ENCODE results near the gene EVL.

The EVL gene

DNA sequence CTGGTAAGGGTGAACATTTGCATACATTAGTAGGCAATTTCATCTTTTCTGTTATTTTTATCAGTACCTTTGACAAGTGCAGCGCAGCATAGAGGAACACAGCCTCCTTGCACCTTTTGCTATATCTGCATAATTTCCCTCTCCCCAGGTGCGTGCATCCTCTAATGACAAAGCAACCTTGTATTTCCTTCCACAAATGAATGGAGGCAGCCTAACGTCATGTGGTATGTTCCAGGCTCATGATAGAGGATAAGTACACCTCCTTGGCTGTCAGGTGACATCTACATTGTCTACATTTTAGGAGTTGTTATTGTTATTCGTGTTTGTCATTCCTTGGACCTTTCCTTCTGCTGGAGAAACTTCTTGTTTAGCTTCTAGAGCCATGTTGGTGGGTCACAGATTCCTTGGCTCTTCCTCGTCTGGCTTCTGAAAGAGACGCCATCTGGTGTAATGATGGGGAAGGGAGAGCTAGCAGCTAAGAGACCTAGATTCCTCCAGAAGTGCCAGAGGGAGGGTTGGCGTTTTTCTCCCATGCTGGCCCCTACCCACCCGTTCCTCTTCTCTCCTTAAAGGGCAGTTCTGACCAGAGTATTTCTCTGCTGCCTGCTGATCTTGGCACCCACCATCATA lies 37.0 kb downstream of the EVL start:
- TF ChIP-seq, protein P1, sequence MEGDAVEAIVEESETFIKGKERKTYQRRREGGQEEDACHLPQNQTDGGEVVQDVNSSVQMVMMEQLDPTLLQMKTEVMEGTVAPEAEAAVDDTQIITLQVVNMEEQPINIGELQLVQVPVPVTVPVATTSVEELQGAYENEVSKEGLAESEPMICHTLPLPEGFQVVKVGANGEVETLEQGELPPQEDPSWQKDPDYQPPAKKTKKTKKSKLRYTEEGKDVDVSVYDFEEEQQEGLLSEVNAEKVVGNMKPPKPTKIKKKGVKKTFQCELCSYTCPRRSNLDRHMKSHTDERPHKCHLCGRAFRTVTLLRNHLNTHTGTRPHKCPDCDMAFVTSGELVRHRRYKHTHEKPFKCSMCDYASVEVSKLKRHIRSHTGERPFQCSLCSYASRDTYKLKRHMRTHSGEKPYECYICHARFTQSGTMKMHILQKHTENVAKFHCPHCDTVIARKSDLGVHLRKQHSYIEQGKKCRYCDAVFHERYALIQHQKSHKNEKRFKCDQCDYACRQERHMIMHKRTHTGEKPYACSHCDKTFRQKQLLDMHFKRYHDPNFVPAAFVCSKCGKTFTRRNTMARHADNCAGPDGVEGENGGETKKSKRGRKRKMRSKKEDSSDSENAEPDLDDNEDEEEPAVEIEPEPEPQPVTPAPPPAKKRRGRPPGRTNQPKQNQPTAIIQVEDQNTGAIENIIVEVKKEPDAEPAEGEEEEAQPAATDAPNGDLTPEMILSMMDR (IDR thresholded peaks at IDR 0.05; ENCODE audit: low read depth, low read length) = no peak
- DNase-seq (ENCODE audit: low read depth in 2 of 2) = no peak
- H3K4me3 ChIP-seq (replicated peaks in 1 of 2; ENCODE audit: low read depth in 2 of 2, low read length in 2 of 2) = no peak overlapping the region

DNA sequence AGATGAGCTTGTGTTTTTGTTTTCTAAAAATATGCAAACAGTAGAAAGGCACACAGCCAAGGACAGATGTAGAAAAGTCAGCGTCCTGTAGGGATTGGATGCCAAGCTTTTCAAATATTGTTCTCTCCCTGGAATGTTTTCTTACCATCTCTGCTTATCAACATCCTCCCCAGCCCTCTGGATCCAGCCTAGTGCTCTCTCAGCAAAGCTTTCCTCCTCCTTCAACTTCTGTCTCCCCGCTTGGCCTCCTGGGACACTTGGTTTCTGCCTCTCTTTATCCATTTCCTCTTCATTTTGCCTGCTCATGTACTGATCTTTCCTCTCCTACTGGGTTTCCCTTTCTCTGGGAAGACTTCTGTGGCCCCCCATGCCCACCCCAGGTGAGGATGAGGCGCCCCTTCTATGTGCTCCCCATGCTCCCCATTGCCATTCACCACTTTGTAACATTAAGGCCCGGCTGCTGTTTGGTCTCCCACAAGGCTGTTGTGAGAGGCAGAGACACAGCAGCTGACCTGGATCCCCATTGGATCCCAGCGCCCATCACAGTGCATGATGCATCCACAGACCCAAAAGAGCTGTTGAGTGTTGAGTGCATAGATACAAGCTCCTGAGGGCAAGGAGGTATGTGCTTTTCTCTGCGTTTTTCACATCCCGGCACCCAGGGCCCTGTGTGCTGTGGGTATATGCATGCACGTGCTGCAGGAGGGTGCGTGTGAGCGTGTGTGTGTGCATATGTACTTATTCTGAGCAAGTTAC lies 38.2 kb downstream of the EVL start:
- TF ChIP-seq, protein P1 (IDR thresholded peaks at IDR 0.05; ENCODE audit: low read depth, low read length) = no peak
- DNase-seq (ENCODE audit: low read depth in 2 of 2) = peak; percentile 67 to 83
- no peak overlapping the region for H3K4me3 ChIP-seq (replicated peaks in 1 of 2; ENCODE audit: low read depth in 2 of 2, low read length in 2 of 2)

DNA sequence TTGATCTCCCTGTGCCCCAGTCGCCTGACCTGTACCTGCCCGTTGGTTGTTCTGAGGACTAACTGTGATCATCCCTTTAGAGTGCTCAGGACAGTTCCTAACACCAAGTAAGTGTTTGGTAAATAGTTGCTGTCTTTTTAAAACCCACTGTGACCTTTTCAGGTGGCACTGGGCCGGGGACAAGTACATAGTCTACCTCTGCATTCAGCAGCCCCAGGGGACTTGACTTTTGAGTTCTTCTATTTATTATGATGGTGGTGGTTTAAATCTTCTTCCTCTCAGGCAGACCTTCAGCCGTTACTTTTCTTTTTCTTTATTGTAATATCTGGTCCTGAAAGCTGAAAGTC lies 38.8 kb downstream of the EVL start:
- H3K4me3 ChIP-seq (replicated peaks in 1 of 2; ENCODE audit: low read depth in 2 of 2, low read length in 2 of 2) = no peak overlapping the region
- TF ChIP-seq, protein P1 (IDR thresholded peaks at IDR 0.05; ENCODE audit: low read depth, low read length) = no peak
- DNase-seq (ENCODE audit: low read depth in 2 of 2) = no peak

DNA sequence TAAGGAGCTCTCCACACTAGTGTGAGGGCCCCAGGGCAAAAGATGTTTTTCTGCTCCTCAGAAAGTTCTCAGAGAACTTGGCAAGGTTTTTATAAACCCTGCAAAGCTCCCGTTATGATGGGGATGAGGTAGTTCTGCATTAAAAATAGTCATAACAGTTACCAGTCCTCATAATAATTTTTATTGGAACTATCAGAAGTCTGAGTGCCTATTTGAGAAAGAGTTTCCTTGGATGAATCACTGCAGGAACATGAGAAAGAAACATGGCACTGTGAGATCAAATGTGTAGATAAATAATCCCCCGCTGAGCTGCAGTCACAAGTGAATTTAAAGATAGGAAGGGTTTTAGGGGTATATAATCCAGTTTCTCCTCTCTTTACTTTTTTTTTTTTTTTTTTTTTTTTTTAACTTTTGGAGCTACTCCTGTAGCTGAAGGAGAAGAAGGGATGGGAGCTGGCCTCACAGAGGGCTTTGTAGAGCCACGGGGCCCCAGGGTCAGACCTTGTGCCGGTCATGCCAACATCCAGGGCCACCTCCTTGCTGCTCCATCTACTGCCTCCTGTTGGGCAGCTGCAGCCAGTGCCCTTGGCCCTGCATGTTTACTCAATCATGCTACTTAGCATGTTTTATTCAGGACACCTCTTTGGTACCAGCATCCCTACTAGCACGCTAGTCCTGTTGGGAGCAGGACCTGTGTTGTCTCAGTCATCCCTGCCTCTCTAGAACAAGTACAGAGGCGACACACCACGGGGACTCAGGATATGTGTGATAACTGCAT lies 39.5 kb downstream of the EVL start:
- no peak overlapping the region for H3K4me3 ChIP-seq (replicated peaks in 1 of 2; ENCODE audit: low read depth in 2 of 2, low read length in 2 of 2)
- peak in 1 of 2 donors; percentile 57 for DNase-seq (ENCODE audit: low read depth in 2 of 2)
- TF ChIP-seq, protein P1 (IDR thresholded peaks at IDR 0.05; ENCODE audit: low read depth, low read length) = no peak

DNA sequence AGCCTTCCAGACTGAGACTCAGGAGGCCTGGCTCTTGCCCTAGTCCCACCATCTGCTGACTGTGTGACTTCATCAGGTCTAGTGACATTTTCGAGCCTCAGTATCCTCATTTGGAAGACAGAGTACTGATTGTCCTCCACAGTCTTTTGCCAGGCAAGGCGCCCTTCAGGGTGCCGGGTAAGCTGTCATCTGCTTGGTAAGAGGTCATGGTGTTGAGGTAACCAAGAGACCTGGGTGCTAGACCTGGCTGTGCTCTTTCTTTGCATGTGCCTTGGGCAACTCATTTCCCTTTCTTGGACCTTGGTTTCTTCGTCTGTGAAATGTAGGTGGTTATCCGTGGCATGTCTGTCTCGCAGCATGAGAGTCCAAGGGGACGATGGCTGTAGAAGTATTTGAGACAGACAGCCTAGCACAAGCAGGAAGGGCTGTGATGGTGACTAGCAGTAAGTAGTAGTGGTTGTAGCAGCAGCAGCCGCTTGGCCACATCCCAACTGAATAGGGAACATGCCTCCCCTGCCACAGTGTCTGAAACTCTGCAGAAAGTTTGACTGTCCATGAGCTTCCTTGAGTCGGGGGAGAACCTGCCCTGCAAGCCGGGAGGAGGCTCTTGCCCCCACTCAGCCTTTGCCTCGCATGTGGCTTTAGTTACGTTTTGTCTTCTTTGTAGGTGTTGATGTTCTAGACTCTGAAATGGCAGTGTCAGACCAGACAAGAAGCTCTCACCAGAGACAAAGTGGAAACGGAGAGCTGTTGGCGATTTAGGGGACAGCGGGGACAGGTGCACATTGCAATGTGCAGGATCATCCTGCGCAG lies 40.3 kb downstream of the EVL start:
- TF ChIP-seq, protein P1 (IDR thresholded peaks at IDR 0.05; ENCODE audit: low read depth, low read length) = no peak
- no peak overlapping the region for H3K4me3 ChIP-seq (replicated peaks in 1 of 2; ENCODE audit: low read depth in 2 of 2, low read length in 2 of 2)
- DNase-seq (ENCODE audit: low read depth in 2 of 2) = no peak

Measured in cardiac fibroblast (primary cell).